Stimulated activated CD8-positive, alpha-beta memory T cell treated with anti-CD3 and anti-CD28 coated beads, Interleukin-4, amount 100 ng/mL, for 24 hours (primary cell): Measurements from ENCODE around the gene TSPAN11.

Experiments
- DNase-seq: peaks from one replicate; pipeline ENCODE4 v3.0.0-alpha.2; 2020; ENCODE audit warnings: low read depth

The TSPAN11 gene

GRCh38 chr12:30911207-30911606 is 15.3 kb upstream of the TSPAN11 start:
- DNase-seq: no peak

DNA sequence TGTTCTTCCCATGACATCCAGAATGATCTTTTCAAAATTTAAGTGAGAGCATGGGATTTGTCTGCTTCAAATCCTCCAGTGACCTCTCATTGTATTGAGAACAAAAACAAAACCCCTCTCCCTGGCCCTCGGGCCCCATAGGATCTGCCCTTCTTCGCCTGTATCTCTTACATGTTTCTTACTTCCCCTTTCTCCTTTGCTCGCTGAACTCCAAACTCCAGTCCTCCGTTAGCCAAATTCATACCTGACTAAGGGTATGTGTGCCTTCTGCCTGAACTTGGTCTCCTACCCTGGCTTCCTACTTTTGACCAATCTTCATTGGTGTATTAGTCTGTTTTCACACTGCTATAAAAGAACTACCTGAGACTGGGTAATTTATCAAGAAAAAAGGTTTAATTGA is 13.2 kb upstream of the TSPAN11 start:
- DNase-seq: no peak

DNA sequence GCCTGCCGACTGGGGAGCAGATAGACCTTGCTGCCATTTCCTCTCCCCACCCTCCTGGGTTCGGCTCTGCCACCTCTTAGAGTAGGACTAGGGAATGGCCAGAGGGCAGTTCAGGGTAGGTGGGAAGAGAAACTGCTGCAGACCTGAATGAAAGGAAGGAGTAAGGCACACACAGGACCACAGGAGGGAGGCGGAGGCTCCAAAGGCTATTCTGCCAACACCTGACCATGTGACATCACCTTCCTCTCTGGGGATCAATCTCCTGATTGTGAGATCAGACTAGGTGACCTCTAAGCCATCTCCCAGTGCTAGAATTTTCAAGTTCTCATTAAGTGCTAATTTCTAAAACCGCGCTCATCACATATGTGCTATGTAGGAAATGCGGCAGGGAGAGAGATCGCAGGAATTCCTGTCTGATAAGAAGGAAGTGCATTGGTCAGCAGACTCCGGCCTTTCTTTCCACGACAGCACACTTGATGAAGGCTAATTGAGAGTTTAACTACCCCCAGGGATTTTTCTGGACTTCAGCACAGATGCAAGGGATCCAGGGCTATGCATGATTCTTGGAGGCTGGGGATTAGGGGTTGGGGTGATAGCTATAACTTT is 11.5 kb upstream of the TSPAN11 start:
- no peak for DNase-seq

GRCh38 chr12:30923057-30923456 is 3.5 kb upstream of the TSPAN11 start:
- no peak for DNase-seq

DNA sequence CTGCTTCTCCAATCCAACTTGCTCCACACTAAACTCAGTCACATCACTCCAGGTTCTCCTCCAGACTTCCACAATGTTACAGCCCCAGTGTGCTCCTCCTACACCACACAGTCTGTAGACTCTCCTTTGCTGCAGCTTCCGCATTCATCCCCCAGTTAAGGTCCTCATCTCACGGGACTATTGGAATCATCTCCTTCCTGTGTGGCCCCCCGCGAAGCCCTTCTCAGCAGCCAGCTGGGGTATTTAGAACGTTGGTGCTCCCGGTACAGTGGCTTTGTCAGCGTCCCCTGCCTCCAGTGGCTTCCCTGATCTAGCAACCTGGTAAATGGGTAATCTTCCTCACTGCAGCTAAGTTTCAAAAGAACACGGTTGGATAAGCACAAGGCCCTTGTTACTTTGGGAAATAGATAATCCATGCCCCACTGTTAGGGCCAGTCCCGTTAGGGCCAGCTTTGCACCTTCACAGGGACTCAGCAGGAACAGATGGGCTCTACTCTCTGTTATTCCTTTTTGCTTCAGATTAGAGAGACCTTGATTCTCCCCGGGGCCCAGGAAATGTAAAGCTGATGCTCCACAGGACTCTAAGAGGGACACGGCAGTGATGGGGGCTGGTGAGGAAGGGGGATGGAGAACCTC is 823 bp upstream of the TSPAN11 start:
- DNase-seq: no peak

DNA sequence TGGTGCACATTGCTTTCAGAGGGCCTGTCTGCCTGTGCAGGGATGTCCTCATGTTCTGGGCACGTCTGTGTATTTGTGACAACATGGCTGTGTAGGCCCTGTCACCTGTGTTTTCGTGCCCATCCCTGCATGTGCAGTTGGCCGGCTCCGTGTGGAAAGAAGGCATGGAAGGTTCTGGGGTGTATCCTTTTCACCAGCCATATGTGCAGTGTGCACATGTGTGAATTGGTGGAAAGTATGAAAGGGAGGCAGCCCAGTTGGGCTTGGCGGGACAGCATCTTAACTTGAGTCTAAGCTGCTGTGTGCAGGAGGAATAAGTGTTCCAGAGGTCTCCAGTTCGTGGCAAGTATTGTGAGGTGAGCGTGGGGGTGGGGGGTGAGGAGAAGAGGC is 669 bp downstream of the TSPAN11 start:
- DNase-seq: no peak

DNA sequence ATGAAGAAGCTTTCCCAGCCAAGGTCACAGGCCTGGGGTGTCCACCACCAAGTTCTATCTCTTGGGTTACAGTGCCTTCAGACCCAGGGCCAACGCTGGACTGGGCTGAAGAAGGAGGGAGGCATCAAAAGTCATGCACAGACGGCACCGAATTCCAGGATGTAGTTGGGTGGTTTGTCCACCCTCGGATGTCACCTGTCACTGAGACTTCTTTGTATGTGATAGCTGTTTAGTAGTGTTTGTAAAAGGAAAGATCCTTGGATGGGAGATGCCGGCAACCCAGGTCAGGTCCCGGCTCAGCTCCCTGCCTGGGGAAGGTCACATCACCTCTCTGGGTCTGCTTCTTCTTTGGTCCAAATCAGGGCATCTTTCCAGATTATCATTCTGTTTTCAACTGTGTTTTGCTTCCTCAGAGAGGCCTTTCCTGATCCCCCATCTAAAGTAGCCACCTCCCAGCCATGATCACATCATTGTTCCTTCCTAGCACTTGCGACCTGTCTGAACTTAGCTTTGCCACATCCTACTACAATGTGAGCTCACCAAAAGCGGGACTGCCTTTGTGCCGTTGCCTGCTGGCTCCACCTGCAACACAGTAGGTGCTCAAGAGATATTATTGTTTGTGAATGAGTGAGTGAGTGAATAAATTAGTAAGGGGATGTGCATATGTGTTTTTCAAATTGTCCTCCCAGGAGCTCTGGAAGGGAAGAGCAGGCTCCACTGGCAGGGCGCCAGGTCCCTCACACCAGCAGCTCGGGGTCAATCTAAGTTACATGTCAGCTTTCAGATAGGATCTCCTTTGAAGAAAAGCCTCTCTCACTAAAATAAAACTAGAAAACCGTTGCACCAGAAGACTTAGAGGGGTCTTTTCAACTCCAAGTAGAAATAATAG is 2.1 kb downstream of the TSPAN11 start:
- DNase-seq: no peak

DNA sequence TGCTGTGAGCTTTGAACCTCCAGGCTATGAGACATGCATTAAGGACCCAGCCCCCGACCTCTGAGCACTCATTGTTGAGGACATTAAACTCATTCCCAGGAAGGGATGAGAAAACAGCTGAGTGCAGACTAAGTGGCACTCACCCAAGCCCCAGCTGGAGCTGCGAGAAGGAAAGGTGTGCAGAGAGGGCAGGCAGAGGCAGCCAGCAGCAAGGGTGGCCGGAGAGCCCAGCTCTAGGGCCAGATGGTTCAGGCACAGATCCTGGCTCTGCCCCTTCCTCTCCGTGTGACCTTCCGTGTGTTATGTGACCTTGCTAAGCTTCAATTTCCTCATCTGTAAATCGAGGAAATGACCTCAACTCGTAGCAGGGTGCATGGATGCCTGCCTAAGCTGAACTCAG is 3.7 kb downstream of the TSPAN11 start:
- DNase-seq: no peak

DNA sequence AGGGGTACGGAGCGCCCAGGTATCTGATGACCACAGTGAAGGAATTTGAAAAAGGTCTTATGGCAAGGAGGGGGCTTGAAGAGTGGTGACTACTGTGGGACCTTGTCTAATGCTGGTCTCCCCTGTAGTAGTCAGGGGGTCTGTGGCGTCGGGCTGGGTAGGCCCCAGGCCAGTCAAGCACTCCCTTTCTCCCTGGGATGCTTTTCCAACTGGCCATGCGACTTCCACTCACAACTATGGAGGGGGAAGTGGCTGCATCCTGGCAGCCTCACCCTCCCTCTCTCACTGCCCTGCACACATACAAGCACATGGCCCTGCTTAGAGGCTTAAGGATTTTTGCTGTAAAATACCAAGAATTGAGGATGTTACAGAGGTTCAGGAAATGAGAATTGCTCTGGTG is 4.1 kb downstream of the TSPAN11 start:
- DNase-seq: no peak

DNA sequence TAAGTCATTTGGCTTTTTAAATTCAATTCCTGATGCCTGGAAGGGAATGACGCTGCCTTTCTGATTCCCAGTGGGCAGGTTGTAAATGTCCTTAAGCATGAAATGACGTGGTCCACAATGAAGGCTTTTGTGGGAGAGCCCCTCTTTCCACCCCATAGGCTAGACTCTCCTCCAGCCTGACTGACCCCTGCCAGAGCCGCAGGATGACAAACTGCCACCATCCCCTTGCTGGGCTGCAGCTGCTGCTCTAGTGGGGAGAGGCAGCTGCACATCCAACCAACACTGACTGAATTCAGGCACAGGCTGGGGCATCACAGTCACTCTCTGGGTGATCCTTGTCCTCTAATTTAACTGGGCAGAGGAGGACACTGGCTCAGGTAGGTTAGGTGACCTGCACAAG is 6.3 kb downstream of the TSPAN11 start:
- no peak for DNase-seq

DNA sequence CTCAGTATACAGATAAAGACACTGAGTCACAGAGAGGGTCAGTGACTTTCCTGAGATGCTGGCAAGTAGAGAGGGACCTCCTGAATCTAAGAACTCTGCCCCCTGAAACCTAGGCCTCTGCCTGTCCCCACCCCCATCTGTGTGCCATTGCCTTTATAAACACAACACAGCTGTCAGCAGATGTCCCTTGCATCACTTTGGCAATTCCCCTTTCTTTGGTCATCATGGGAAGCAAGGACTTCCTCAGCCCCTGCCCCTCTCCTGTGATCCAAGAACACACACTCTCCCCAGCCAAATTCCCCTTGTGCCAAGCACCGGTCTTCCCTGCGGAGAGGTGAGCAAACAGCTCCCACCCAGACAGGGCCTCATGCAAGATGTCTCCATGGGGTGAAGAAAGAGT is 8.3 kb downstream of the TSPAN11 start:
- no peak for DNase-seq

DNA sequence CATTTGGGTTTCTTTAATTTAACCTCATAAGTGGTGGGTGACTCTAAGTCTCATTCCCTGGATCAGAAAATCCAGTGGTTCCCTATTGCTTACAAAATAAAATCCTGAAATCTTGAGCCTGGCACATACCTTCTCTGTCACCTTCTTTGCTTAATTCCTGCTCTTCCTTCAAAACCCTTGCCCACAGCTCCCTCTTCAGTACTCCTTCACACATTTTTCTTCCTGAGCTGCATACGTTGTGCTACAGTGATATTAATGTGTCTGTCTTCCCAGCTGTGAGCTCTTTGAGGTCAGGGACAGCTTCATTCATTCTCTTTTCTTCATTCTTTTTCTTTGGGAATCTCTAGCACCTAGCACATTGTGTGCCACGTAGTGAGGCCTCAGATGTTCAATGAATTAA is 9.5 kb downstream of the TSPAN11 start:
- DNase-seq: no peak

GRCh38 chr12:30939234-30939633 is 12.7 kb downstream of the TSPAN11 start:
- DNase-seq: no peak

DNA sequence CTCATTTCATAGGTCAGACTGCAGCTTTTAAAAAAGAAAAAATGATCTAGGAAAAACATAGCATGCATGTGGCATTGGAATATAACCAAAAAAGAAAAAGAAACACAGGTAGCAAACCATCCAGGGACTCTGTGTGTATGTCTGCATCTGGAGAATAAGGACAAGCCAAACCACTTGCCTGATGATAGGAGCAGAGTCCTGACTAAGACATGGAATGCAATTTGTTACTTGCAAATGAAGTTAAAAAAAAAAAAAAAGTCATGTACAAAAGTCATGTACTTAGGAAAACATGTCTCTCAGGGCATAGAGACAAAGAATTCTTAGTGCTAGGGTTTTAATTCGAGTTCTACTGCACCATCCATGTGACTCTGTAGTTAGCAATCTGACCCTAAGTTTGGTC is 15.9 kb downstream of the TSPAN11 start:
- DNase-seq: no peak

DNA sequence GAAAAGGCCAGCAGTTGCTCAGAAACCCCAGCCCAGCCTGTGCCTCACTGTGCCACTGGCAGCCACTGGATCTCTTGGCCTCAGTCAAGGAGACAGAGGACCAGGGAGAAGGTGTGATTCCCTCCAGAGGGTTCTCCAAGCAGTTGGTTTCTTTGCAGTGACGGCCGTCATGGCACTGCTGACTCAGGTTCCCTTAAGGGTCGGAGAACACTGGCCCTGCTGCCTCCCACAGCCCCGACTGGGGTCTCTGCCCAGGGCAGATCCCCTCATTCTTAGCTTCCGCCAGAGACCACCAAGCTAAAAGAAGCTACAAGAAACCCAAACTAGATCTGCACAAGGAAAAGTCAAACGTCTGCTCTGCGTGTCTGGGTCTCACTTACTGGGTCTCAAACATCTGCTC is 16.4 kb downstream of the TSPAN11 start:
- no peak for DNase-seq

GRCh38 chr12:30945443-30946164 is 19.1 kb downstream of the TSPAN11 start:
- no peak for DNase-seq

- DNase-seq: no peak
These were observed 25.5 kb downstream of the TSPAN11 start for GRCh38 chr12:30952015-30952414.

DNA sequence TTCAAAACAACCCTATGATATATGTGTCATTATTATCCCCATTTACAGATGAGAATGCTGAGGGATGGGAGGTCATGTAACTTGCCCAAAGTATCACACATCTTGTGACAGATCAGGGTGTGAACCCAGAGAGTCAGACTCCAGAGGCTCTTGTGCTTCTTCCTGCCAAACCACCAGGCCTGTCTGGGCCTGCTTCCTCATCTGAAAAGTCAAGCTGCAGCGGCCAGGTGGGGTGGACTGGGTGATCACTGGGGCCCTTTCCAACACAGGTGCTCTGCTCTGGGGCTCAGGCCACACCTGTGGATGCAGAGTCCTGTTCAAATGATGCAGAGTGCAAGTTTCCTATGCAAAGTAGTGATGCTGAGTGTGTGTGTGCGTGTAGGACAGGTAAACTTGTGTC is 26.7 kb downstream of the TSPAN11 start:
- DNase-seq: no peak

GRCh38 chr12:30953951-30954751 is 27.6 kb downstream of the TSPAN11 start:
- no peak for DNase-seq

DNA sequence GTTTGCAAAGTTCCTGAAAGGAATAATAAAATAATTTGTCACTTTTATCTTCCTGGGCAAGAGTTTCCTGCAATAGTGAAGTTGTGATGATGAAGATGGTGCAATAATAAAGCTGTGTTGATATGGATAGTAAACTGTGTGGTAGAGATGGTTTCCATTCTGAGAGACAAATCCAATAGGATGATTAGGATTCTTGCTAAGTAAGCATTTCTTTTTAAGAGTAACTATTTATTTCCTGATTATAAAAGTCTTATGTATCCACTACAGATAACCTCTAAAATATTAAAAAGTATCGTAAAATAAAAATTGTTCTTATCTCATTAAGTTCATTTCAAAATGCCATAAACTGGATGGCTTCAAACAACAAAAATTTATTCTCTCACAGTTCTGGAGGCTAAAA is 28.7 kb downstream of the TSPAN11 start:
- no peak for DNase-seq

GRCh38 chr12:30959110-30959710 is 32.7 kb downstream of the TSPAN11 start:
- no peak for DNase-seq
